ENCODE data around the gene CASP2.

The CASP2 gene

GRCh38 chr7:143304938-143305337 is 16.8 kb downstream of the CASP2 start:
- POLR2A ChIA-PET: interaction anchor here (0.7 kb wide), 1 partner anchor 17 kb away, joined by 3 read pairs; the partner anchor contains the start of gene CASP2
- CTCF ChIA-PET: interaction anchor here (1.3 to 3.9 kb wide), 8 partner anchors 8 to 64 kb away, joined by 3 to 33 read pairs (median 6); partner anchors contain the start of genes CASP2 and CLCN1
- TF ChIP-seq CTCF (IDR thresholded peaks at IDR 0.05; ENCODE audit: control extremely low read depth, extremely low read depth, low read depth, missing control alignments): no peak
- DNase-seq (ENCODE audit: extremely low spot score): no peak

GRCh38 chr7:143305423-143306070 is 17.4 kb downstream of the CASP2 start:
- POLR2A ChIA-PET: interaction anchor here (0.7 kb wide), 1 partner anchor 18 kb away, joined by 3 read pairs; the partner anchor contains the start of gene CASP2
- DNase-seq (ENCODE audit: extremely low spot score): no peak
- peak; percentile 42 for TF ChIP-seq CTCF (IDR thresholded peaks at IDR 0.05; ENCODE audit: control extremely low read depth, extremely low read depth, low read depth, missing control alignments)
- CTCF ChIA-PET: interaction anchor here (0.7 to 3.9 kb wide), 11 partner anchors 9 to 65 kb away, joined by 3 to 33 read pairs (median 3); partner anchors contain the start of genes CASP2 and CLCN1

- DNase-seq (ENCODE audit: extremely low spot score): no peak
- no peak for TF ChIP-seq CTCF (IDR thresholded peaks at IDR 0.05; ENCODE audit: control extremely low read depth, extremely low read depth, low read depth, missing control alignments)
- POLR2A ChIA-PET: no interaction called here
- CTCF ChIA-PET: interaction anchor here (1.1 to 2.8 kb wide), 4 partner anchors 9 to 68 kb away, joined by 3 to 23 read pairs (median 10); no protein-coding TSS in a partner anchor
Observed at GRCh38 chr7:143308632-143309031, 20.5 kb downstream of the CASP2 start.

- no peak for DNase-seq (ENCODE audit: extremely low spot score)
- no peak for TF ChIP-seq CTCF (IDR thresholded peaks at IDR 0.05; ENCODE audit: control extremely low read depth, extremely low read depth, low read depth, missing control alignments)
- ChIA-PET CTCF (no interaction called here), POLR2A (no interaction called here)
Observed at GRCh38 chr7:143314127-143314526, 26.0 kb downstream of the CASP2 start.

- TF ChIP-seq CTCF (IDR thresholded peaks at IDR 0.05; ENCODE audit: control extremely low read depth, extremely low read depth, low read depth, missing control alignments): no peak
- ChIA-PET POLR2A (interaction anchor here (0.7 kb wide), 1 partner anchor 16 kb away, joined by 3 read pairs; no protein-coding TSS in a partner anchor), CTCF (interaction anchor here (0.8 to 2.0 kb wide), 10 partner anchors 9 to 101 kb away, joined by 3 to 8 read pairs (median 5); no protein-coding TSS in a partner anchor)
- no peak for DNase-seq (ENCODE audit: extremely low spot score)
Observed at GRCh38 chr7:143315776-143316175, 27.6 kb downstream of the CASP2 start, which contains the start of gene CLCN1. Gene CLCN1 (plus strand): TSS chr7:143316111. CDS start chr7:143316213, 102 bp downstream.

GRCh38 chr7:143316492-143316891 is 28.3 kb downstream of the CASP2 start:
- no peak for DNase-seq (ENCODE audit: extremely low spot score)
- TF ChIP-seq CTCF (IDR thresholded peaks at IDR 0.05; ENCODE audit: control extremely low read depth, extremely low read depth, low read depth, missing control alignments): no peak
- CTCF ChIA-PET: interaction anchor here (0.8 to 2.0 kb wide), 7 partner anchors 11 to 102 kb away, joined by 4 to 8 read pairs (median 5); no protein-coding TSS in a partner anchor
- POLR2A ChIA-PET: interaction anchor here (0.7 kb wide), 1 partner anchor 17 kb away, joined by 3 read pairs; no protein-coding TSS in a partner anchor

All from GM10248 (cell line).